GM21367 (cell line): ENCODE results near the gene CNDP2.

Experiments
- ATAC-seq: cut with Tn5 transposase; IDR thresholded peaks from one replicate; pipeline ENCODE4 v1.9.1; 2021; ENCODE audit not compliant: unreplicated experiment

Gene CNDP2

GRCh38 chr18:74468547-74469061 lies 27.6 kb upstream of the CNDP2 start:
- ATAC-seq = no peak

DNA sequence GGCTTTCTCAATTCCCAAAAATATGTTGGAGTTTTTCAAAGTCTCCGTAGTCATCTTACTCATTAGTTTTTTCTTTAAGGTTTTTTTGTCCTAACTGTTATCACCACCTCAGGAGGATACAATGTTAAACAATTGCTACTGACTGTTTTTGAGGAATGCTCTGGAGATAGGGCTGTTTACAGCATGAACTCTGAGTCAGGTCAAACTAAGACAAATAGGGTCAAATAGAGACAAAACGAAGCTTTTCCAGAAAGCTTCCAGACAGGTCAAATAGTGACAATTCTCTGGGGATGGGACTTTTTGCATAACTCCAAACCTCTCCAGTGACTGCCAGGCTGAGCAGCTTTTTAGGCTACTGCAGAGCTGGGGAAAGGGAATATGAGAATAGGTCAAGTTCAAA lies 23.9 kb upstream of the CNDP2 start:
- ATAC-seq = no peak

- no peak for ATAC-seq
Observed at GRCh38 chr18:74473976-74474640, 22.1 kb upstream of the CNDP2 start.

DNA sequence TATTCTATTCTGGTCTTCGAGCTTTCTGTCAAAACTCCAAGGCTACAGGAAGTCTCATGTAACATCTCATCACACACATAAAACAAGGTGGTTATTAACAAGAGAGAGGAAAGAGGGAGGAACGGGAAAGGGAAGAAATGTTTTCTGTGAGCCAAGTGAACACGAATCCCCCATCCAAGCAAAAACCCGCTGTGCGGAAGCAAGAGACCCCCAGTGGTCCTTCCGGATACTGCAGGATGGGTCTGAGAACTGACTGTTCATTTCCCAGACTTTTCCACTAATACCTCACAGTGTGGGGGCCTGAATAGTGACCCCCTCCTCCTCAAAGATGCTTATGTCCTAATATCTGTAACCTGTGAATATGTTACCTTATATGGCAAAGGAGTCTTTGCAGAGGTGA lies 20.0 kb upstream of the CNDP2 start:
- ATAC-seq = no peak

DNA sequence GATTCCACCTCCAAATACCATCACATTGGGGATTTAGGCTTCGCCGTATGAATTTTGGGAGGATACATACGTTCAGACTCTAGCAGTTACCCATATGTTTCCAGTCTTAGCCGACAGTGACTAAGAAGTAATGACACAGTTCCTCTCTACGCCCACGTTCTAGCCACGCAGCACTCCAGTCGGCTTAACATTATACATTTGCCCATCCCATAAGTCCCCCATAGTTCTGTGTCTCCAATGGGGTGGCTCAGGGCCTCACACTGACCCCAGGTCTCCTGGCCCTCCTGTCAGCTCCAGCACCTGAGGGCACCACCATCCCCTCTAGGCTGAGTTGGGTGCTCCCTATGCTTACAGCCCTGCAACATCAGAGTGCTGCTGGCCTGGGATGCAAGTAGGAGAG lies 18.4 kb upstream of the CNDP2 start:
- ATAC-seq = no peak

DNA sequence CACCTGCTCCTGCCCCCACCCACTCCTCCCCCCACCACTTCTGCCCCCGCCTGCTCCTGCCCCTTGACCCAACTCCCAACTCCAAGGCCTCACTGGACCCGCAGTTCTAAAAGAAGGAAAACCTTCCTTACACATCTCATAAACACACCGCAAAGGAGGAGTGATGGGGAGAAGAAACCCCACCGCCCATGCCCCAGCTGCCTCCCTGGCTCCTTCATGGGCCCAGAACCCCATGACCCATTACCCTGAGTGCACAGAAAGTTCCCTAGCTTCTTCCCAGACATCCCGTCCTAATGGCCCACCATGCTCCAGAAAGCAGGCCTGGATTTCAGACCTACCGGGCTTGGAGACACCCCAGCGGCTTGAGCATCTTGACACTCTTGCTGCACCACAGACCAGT lies 17.8 kb upstream of the CNDP2 start:
- no peak for ATAC-seq

- ATAC-seq = no peak
Observed at GRCh38 chr18:74478880-74479279, 17.3 kb upstream of the CNDP2 start.

DNA sequence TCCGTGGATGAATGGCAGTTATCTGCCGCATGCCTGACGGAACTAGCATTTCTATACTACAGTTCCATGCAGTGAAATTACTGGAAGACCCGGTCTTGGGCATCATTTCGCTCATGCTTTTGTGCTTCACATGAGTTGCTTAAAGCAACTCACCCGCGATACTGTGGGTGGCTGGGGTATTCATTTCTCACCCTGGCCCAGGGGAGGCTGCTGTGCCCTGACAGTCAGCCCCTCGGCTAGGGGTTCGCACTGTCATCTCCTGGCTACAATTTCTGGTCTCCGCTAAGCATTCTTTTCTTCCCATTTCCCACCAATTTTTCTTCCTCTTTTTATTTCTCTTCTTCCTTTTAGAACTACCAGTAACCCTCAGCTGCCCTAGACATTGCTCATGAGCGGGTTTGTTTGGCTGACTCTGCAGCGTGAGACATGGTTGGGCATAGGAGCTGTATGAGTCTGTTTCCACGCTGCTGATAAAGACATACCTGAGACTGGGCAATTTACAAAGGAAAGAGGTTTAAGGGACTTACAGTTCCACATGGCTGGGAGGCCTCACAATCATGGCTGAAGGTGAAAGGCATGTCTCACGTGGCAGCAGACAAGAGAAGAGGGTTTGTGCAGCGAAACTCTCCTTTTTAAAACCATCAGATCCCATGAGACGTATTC lies 16.5 kb upstream of the CNDP2 start:
- no peak for ATAC-seq

DNA sequence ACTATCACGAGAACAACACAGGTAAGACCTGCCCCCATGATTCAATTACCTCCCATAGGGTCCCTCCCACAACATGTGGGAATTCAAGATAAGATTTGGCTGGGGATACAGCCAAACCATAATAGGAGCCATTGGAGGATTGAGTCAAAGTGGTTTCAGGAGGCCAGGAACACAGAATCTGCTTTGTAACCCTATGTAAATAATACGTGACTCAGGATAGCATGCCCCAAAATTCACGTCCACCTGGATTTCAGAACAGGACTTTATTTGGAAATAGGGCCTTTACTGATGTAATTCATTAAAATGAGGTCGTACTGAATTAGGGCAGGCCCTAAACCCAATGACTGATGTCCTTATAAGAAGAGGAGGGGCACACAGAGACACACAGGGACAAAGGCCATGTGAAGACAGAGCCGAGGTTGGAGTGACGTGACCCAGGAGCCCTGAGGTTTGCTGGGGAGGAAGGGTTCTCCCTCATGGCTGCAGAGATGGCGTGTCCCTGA lies 16.0 kb upstream of the CNDP2 start:
- no peak for ATAC-seq

DNA sequence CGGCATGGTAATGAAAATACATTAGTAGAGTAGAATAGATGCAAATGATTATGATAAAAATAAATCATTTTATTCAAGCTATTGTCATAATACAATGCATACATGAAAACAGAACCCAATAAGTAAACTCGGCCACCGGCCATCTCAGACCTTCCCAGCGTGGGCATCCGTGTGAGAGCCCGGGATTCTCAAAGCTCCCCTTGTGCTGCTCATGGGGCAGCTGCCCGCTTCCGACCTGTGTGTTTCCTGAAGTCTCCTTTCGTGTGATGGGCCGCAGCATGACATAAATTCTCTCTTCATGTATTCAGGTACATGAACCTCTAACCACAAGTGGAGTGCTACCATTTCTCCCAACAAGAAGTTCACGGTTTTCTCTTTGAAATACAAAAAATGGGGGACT lies 13.5 kb upstream of the CNDP2 start:
- no peak for ATAC-seq

DNA sequence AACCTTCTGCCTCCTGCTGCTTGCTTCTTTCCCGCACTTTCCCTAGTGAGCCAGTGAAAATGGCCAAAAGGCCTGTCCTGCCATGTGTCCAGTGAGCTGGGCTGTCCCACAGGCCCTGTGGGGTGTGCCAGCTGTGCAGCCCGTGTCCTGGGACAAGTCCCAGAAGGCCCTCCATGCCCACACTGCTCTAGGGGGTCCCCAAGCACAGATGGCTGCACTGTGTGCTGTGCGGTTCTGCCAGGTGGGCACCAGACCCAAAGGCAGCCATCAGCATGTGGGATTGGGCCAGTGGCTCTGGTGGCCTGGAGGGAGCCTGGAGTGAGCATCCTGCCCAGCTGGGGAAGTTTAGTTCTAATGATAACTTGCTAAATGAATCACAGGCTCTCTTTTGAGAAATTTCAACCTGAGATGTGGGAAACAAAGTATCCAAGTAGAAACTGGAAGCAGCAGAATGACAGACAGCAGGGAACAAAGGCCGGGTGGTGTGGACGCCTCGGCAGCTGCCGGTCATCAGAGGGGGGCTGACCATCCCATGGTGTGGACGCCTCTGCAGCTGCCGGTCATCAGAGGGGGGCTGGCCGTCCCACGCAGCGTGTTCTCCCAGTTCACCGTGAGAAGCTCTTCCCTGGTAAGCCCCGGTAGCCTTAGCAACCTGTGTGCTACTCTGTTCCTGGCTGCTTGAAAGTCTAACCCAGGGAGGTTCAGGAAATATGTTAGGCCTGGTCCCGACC lies 9.9 kb upstream of the CNDP2 start:
- ATAC-seq = no peak

DNA sequence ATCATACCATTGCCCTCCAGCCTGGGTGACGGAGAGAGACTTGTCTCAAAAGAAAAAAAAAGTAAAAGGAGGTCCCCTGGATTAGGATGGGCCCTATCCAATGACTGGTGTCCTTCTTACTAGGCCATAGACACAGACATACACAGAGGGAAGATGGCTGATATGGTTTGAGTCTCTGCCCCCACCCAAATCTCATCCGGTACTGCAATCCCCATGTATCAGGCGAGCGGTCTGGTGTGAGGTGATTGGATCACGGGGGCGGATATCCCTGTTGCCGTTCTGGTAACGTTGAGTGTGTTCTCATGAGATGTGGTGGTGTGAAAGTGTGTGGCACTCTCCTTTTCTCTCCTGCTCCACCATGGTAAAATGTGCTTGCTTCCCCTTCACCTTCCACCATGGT lies 7.8 kb upstream of the CNDP2 start:
- ATAC-seq = no peak

GRCh38 chr18:74488864-74489263 lies 7.3 kb upstream of the CNDP2 start:
- no peak for ATAC-seq

GRCh38 chr18:74489676-74490075 lies 6.5 kb upstream of the CNDP2 start:
- ATAC-seq = no peak

- ATAC-seq = no peak
Observed at GRCh38 chr18:74492259-74492658, 3.9 kb upstream of the CNDP2 start.

- peak; percentile 33 for ATAC-seq
Observed at GRCh38 chr18:74493689-74494088, 2.5 kb upstream of the CNDP2 start.

- no peak for ATAC-seq
Observed at GRCh38 chr18:74494514-74494913, 1.6 kb upstream of the CNDP2 start.

GRCh38 chr18:74496508-74497323 lies 553 bp downstream of the CNDP2 start:
- peak; percentile 14 for ATAC-seq

- no peak for ATAC-seq
Observed at GRCh38 chr18:74497324-74497676, 1.1 kb downstream of the CNDP2 start.

DNA sequence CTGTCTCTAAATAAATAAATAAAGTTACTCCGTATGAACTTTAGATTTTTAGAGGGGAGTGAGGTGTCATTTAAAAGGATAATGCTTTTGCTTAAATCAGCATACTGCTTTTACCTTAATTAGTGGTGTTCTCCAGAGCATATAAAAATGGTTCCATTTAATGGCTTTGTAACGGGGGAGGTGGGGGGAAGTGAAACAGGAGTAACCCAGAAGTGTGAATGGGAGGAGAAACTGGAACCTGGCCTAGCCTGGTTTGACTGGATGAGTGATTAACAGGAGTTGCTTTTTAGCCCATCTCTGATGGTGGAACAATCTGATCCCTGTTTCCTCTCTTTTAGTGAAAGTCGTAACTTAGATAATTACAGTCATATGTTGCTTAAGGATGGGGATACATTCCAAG lies 1.6 kb downstream of the CNDP2 start:
- ATAC-seq = no peak
